ENCODE data around the gene HMX1. TPM values are rescaled to one million over a fixed set of nuclear protein-coding genes. Genes with fewer than 3 reads are reported as not detected.

HMX1 gene
- total RNA-seq, 1 experiment from 2014 or later: not detected

DNA sequence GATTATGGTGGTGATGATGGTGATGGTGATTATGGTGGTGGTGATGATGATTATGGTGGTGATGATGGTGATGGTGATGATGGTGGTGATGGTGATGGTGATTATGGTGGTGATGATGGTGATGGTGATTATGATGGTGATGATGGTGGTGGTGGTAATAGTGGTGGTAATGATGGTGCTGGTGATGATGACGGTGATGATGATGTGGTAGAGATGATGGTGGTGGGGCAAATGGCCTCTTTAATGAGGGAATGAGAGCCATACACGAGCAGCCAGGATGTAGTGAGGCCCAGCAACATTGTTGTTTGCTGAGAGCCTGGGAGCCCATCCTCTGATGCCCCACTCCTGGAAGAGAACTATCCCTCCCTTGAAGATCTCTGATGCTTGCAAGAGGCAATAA is 29.0 kb downstream of the HMX1 start:
- DNase-seq (ENCODE audit: low spot score): no peak

DNA sequence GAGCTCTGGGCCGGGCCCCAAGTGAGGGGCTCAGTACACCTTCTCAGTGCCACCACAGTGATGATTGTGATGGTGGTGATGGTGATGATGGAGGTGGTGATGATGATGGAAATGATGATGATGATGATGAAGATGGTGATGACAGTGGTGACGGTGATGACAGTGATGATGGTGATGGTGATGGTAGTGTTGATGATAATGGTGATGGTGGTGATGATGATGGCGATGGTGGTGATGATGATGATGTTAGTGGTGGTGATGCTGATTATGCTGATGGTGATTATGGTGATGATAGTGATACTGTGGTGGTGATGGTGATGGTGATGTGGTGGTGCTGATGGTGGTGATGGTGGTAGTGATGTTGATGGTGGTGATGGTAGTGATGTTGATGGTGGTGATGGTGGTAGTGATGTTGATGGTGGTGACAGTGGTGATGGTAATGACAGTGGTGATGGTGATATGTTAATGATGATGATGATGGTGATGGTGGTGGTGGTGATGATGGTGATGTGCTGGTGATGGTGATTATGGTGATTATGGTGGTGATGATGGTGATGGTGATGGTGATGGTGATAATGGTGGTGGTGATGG is 29.9 kb downstream of the HMX1 start:
- no peak for DNase-seq (ENCODE audit: low spot score)

DNA sequence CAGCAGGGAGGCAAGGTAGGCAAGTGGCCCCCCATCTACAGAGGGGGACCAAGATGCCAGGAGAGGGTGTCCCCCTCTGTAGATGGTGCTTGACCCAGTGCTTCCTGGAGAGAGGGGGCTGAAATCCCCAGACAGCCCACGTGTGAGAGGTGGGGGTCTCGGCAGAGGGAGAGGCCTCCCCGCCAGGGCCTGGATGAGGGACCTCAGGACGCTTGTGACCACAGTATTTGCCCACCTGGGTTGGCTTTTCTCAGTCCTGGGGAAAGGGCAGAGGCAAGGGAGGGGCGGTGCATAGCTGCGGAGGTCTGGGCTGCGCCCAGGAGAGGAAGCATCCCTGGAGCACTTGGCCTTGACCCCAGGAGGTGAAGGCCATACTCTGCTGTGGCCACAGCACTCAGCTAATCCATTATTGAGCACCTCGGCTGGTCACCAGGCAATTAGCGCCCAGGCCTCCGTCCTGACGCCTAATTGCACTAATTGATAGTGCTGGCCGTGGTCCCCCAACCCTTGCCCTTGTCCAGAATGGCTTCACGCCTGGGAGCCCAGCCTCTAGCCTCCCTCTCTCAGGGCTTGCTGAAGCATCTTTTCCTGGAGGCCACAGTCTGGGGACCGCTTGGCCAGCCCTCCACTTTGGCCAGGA is 30.7 kb downstream of the HMX1 start:
- DNase-seq (ENCODE audit: low spot score): no peak

DNA sequence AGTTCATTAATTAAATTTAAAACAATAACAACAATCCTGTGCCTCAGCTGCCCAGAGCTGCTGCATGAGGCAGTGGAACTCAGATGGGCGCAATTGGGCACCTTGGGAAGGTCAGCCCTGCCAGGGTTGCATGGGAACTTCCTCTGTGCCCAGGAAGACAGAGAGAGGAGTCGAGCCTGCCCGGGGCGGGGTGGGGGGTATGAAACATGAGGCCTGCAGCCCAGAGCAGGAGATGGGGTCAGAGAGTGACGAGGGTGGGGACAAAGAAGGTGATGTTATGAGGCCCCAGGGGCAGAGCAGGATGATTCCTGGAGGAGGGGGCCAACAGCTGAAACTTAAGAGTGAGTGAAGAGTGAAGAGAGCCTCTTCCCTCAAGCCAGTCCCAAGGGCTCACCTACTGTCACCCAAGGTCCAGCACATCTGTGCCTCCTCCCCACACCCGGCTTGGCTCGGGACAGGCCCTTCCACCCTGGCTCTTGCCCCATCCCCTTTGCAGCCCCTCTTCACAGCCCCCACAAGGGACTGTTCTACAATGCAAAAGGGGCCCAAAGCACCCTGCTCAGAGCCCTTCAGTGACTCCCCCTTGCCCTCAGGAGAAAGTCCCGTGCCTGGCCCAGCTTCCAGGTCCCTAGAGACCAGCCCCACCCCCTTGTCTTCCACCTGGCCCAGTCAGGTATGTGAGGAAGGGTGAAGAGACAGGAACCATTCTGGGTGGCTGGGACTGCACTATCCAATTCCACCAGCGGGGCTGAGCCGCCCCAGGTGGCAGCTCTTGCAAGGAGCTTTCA is 31.4 kb downstream of the HMX1 start:
- DNase-seq (ENCODE audit: low spot score): no peak

DNA sequence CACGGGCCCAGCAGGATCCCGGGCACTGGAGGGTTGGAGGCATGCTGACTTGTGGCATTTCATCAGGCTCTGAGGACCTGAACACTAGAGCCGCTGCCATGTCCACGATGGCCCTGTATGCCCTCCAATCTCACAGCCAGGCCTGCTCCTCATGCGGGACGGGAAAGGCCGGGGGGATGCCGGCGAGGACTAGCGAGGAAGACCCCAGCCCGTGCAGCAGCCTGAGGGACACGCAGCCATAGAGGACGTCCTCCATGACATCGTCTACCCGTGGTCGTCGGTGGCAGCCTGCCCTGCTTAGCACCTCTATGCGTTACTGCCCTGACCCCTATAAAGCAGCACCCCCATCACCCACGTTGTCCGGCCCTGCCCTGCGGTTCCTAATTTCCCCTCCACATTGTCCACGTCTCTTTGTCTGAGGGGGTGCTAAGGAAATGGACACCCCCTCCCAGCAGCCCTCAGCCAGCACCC is 32.6 kb downstream of the HMX1 start:
- no peak for DNase-seq (ENCODE audit: low spot score)

DNA sequence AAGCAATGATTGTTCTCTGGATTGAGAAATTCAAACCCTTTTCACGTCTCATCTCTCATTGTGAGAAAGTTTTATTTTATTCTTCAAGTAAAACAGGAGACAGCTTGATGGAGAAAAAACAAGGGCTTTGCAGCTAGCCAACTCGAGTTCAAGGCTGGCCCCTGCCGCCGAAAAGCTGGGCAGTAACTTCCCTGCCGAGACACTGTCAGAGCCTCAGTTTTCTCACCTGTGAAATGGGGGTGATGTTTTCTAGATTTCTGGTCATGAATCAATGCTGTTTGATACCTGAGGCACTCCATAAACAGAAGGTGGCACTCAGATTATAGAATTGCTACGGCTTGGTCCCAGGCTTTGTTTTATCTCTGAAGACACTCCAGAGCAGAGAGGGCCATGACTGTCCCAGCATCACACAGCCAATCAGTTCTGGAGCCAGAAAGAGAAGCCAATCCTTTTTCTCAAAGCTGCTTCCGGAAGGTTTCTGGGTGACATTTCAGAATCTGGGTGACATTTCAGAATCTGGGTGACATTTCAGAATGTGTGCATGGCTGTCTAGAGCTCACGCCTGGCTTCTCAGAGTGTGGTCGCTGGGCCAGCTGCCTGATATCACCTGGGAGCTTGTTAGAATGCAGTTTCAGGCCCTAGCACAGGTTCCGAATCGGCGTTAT is 33.2 kb downstream of the HMX1 start:
- DNase-seq (ENCODE audit: low spot score): no peak

DNA sequence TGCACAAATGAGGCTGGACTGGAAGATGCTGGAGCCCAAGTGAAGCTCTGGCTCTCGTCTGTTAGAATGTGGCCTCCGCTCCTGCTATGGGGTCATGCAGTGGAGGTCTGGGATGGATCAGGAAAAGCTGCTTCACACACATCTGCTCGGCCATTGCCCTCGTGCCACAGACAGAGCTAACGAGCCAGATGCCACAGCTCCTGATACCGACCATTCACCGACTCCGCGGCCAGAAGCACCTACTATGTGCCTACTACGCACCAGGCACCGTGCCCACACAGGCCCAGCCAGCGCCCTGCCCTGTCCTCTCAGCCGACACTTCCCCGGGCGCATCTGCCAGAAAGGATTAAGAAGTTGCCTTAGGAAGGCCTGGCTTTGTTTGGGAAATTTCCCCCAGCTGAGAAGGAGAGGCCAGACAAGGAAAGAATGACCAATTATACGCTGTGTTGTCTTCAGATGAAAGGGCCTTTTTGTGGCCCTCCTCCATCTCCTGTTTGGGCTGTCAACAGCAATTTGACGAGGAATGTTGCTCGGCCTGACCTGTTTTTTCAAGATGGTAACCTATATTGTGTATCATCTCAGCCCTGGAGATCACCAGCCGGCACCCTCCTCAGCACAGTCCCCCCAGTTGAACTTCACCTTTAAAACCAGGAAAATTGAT is 34.3 kb downstream of the HMX1 start:
- no peak for DNase-seq (ENCODE audit: low spot score)

DNA sequence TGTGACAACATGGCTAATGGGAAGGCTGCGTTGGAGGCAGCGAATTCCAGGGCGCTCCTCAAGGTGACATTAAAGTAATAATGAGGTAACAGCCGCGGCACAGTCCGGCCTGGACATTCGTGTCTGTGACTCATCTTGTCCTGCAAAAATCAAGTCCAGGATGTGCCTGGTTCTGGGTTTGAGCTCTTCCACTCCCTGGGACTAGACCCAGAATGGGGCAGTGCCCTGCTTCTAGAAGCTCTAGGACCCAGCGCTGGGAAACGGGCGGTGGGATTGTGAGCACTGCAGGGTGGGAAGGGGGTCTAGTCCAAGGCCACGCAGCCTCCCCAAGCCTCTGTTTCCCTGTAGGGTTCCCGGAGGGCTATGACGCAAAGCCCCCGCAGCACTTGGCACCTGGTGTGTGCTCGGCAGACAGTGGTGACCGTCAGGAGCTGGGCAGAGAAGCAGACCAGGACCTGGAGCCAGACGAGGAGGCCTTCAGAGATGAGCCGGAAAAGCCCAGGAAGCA is 34.9 kb downstream of the HMX1 start:
- no peak for DNase-seq (ENCODE audit: low spot score)

DNA sequence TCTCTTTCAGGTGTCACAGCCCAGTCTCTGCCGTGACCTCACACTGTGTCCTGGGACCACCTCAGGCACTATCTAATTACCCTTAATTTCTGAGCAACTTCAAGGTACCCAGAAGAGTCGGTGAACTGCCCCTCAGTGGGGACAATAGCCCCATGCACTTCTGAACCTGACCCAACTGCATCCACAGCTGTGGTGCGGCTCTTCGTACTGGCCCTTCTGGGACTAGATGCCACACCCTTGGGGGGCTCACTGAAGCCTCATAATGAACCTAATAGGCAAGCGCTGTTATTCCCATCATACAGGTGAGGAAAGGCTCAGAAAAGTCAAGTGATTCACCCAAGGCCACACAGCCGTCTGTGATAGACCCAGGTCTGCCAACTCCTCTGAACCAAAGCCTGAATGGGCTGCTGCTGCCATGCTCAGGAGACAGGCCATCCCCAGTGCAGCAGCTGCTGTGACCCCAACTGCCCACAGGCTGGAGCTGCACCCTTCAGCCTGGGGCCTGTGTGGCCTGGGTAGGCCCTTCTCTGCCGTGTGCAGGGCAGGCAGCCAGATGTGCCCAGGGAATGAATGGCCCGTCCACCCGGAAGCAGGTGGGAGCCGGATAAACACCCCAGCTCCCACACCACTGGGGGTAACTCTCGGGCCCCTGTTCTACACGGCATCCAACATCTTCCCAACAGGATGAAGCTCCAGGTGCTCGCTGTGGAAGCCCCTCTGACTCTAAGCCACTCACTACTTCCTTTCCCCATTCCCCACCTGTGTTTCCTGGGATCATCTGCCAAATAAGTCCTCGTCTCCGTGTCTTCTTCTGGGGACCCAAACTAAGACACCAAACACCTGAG is 35.9 kb downstream of the HMX1 start:
- DNase-seq (ENCODE audit: low spot score): no peak

DNA sequence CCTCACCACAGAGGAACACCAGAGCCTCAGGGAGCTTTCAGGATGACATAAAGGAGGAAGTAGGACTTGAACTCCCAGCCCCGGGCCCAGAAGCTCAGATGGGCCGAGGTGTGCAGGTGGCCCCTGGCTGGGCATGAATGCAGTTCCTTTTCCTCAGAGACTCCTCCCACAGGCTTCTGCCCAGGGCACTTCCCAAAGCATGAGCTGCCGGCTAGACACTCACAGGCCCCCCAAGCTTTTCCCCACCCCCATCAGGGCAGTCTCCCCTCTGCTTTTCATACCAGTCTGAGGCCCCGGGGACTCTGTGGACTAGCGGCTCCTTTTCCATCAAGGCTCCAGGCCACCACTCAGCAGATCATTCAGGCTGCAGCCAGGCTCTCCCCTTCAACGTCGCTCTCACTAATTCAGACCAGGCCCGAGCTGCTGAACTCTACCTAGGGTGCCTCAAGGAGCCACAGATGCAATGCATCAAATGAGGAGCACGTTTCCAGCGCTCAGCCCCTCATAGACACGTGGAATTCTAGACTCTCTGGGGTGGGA is 36.9 kb downstream of the HMX1 start:
- DNase-seq (ENCODE audit: low spot score): no peak

DNA sequence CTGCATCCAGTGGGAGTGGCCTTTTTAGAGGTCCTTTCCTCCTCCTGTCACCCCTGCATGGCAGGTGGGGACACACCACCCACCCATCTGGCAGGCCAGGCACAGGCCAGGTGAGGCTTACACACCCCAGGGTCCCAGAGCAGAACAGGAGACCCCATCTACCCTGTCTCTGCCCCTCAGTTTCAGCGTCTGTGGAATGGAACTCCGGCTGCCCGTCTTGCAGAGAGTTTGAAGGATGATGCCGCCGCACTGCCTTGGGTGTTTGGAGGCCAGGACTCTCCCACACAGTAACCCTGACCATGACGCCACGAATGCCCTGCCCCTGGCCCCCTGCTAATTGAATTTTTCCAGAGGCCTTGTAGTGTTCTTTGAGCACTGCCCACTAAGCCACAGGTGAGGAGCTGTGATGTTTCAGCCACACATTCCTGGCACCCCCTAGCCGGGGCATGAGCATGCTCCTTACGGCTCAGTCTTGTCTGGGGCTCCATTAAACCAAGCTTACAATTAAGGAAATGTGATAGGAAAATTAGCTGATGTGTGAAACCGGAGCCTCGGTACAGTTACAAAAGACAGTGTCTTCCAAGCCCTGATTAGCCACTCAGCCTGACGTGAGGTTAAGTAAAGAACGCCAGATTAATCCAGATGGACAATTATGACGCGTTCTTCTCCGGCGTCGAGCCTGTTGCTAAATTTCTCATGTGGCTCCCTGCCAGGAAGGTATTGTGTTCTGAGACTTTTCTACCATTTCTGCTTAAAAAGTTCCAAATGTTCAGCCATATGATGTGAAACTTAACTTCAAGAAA is 39.3 kb downstream of the HMX1 start:
- no peak for DNase-seq (ENCODE audit: low spot score)

DNA sequence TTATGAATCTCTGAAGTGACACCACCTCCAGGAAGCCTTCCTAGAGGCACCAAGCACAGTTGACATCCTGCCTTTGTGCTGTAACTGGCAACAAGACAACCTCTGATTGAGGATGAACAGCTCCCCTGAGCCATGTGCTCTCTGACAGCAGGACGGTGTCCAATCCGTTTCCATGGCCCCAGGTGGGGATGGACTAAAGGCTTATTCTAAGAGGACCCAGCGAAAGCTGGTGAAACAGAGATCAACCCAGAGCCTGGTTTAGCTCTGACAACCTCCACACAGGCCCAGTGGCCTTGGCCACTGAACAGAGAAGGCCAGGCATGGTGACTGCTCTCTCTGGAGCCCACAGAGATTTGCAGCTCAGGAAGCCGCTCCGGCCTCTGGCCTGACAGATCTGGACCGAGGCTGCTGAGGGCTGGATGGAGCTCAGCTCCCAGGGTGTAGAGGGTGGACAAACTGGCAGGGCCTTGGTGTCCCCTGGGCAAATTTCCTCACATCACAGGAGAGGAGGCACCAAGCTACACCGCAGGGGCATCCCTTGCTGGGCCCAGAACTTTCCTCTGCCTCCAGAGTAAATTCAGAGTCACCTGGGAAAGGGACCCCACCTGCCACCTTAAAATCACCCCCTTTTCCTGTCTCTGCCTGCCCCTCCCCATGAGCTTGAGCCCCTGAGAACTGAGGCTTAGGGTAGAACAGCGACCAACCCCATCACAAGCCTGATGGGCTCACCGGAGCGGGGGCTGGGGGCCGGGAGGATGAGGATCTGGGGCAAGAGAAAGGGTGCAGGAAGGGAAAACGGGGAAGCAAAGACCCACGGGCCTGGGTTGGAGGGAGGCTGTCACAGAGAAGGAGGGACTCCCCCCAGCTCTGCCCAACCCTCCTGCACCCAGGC is 40.2 kb downstream of the HMX1 start:
- no peak for DNase-seq (ENCODE audit: low spot score)

DNA sequence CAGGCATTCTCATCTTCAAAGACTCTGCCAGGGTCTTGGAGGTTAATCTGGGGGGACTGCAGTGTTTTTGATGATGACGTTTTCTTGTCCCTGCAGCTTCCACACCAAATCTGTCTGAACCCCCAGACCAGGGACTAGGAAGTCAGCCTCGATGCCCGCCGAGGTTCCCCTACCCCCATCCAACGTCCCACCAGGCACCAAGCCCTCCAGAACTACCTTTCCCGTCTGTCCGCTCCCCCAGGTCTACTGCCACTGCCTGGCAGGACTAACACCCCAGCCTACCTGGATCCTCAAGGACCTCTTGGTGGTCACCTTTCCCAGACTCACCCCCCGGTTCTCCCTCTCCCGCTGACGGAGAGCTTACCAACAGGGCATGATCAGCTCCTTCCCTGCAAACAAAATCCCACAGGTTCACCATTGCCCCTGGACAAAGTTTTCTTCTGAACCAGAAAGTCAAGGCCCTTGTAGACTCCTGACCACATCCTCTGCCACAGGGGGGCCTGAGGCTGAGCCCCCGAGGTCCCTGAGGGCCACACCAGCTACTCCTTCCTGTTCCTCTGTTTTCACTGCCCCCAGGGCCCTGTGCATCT is 40.9 kb downstream of the HMX1 start:
- no peak for DNase-seq (ENCODE audit: low spot score)

DNA sequence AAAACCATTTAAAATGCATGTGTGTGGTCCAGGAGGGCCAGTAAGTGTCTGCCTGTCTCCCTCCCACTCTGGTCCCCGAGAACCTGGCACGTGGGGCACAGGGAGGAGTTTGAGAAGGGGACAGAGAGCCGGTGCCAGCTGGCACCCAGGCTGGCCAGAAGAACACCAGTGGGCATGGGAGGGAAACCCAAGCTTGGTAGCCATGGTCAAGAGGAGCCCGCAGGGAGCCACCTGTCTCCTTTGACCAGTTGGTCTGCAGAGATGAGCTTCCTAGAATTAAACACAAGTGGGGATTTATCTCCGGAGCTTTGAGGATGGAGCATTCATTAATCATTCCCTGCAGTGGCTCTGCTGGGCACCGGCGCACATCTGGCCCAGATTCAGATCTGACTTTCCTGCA is 41.6 kb downstream of the HMX1 start:
- no peak for DNase-seq (ENCODE audit: low spot score)

DNA sequence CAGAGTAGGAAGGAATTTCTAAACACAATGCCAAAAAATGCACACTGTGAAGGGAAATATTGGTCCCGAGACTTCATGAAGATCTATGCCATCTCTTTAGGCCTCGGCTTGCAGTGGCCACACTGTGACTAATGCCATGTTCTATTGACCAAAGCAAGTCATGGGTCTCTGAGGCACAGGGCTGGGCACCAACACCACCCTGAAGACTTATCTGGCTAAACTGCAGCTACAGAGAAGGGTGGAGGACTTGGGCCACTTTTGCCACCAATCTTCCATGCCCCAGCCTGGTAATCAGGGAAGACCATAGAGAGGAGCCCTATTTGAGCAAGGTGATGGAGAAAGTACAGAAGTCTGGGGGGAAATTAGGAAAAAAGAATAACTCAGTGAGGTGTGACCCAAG is 42.1 kb downstream of the HMX1 start:
- no peak for DNase-seq (ENCODE audit: low spot score)

DNA sequence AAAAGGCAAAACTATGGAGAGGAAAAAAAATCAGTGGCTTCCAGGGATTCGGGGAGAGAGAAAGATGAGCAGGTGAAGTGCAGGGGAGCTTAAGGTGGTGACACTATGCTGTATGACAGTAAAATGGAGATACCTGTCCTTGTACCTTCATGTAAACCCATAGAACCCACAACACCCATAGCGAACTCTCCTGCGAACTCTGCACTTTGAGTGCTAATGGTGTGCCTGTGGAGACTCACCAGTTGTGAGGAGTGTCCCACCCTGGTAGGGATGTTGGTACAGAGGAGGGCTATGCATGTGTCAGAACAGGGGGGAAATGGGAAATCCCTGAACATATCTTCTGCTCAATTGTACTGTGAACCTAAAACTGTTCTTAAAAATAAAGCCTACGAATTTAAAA is 42.8 kb downstream of the HMX1 start:
- DNase-seq (ENCODE audit: low spot score): no peak

DNA sequence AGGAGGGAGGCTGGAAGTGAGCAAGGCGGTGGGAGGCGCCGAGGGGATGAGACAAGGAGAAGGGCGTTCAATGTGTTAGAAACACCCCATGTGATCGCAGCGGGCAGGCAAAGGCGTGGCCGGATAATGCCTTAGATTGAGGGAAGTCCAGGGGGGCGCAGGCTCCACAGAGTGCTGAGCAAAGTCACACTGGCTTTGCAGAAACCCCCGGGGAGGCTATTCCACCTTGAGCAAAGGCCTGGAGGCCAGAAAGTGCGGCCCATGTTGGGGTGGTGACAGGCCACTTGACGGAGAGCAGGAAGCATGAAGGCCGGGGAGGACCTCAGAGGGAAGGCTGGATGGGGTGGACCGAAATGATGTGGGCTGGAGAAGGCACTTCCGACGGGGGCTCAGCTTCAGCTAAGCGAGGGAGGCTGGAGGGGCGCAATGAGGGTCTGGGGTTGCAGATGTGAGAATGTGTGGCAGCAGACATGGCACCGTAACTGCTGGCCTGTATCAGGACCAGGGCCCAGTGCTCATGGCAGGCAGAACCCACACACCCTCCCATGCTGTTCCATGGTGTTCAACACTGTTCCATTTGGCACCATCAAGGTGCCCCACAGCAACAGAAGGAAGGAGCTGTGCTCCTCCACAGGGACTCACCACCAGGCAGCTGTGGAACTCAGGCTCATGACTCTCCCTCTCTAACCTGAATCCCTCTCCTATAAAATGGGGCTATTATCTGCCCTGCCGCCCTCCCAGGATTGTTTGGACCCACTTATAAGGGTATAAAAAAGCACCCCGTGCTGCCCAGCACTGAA is 50.3 kb downstream of the HMX1 start:
- no peak for DNase-seq (ENCODE audit: low spot score)

All from A172 (cell line).